Activated gamma-delta T cell treated with anti-CD3 and anti-CD28 coated beads, Interleukin-2, amount 50 U/mL, for 16 hours (primary cell): Measurements from ENCODE around the gene SESTD1.
"Not testable (repeated sequence)": the region's sequence is repeated elsewhere in the genome, so short reads cannot be mapped to it uniquely, and the experiment has no call there.

Experiments used
- DNase-seq: peaks from one replicate; pipeline ENCODE4 v3.0.0-alpha.2; 2020; ENCODE audit warnings: low read depth

SESTD1 gene

GRCh38 chr2:179239195-179239594 is 25.4 kb downstream of the SESTD1 start:
- no peak for DNase-seq

- DNase-seq, result no peak
Measured at GRCh38 chr2:179238027-179238426, 26.6 kb downstream of the SESTD1 start.

- DNase-seq, result no peak
Measured at GRCh38 chr2:179237209-179237946, 27.3 kb downstream of the SESTD1 start.

GRCh38 chr2:179235463-179236108 is 29.0 kb downstream of the SESTD1 start:
- DNase-seq, result no peak

- DNase-seq, result no peak
Measured at GRCh38 chr2:179234658-179235240, 29.9 kb downstream of the SESTD1 start.

GRCh38 chr2:179233626-179234430 is 30.8 kb downstream of the SESTD1 start:
- DNase-seq, result no peak

GRCh38 chr2:179233083-179233490 is 31.5 kb downstream of the SESTD1 start:
- DNase-seq, result no peak

- no peak for DNase-seq
Measured at GRCh38 chr2:179226961-179227259, 37.7 kb downstream of the SESTD1 start.

GRCh38 chr2:179226203-179226960 is 38.2 kb downstream of the SESTD1 start:
- DNase-seq, result no peak

GRCh38 chr2:179224361-179224760 is 40.3 kb downstream of the SESTD1 start:
- DNase-seq, result no peak

GRCh38 chr2:179222076-179222475 is 42.6 kb downstream of the SESTD1 start:
- DNase-seq, result no peak

GRCh38 chr2:179218848-179219594 is 45.6 kb downstream of the SESTD1 start:
- DNase-seq, result peak; percentile 15

GRCh38 chr2:179214671-179215070 is 50.0 kb downstream of the SESTD1 start:
- DNase-seq, result not testable (repeated sequence)

- no peak for DNase-seq
Measured at GRCh38 chr2:179211355-179211754, 53.3 kb downstream of the SESTD1 start.

GRCh38 chr2:179208277-179208676 is 56.4 kb downstream of the SESTD1 start:
- DNase-seq, result not testable (repeated sequence)

- DNase-seq, result no peak
Measured at GRCh38 chr2:179207047-179207446, 57.6 kb downstream of the SESTD1 start.

- DNase-seq, result no peak
Measured at GRCh38 chr2:179201869-179202268, 62.8 kb downstream of the SESTD1 start.

- not testable (repeated sequence) for DNase-seq
Measured at GRCh38 chr2:179195926-179196590, 68.6 kb downstream of the SESTD1 start.

- DNase-seq, result no peak
Measured at GRCh38 chr2:179195141-179195540, 69.5 kb downstream of the SESTD1 start.

GRCh38 chr2:179193759-179194394 is 70.8 kb downstream of the SESTD1 start:
- no peak for DNase-seq
